Measurements from ENCODE around the gene LONP2. TPM values are rescaled to one million over a fixed set of nuclear protein-coding genes. Genes with fewer than 3 reads are reported as not detected.

Gene LONP2
- total RNA-seq, 2 experiments from 2014 or later: 77.2 to 81.0 TPM

- H3K4me3 ChIP-seq (ENCODE audit: low read length): no peak overlapping the region
- Mint-ChIP-seq H3K27ac (no peak overlapping the region), H3K36me3 (ENCODE audit: low read depth) (peaks cover 91% of the 10 kb centered on the region), H3K4me1 (ENCODE audit: low read depth) (peaks cover 11% of the 10 kb centered on the region), H3K4me3 (no peak overlapping the region), H3K9me3 (no peaks in the 10 kb centered on the region), H3K27me3 (no peaks in the 10 kb centered on the region)
- TF ChIP-seq CTCF (IDR thresholded peaks at IDR 0.05): no peak
- intact Hi-C loops (cut with DNase I, micrococcal nuclease): no loop called here
- ChIA-PET CTCF (no interaction called here), POLR2A (interaction anchor here (1.0 kb wide), 1 partner anchor 9 kb away, joined by 3 read pairs; no protein-coding TSS in a partner anchor)
- H3K36me3 ChIP-seq (ENCODE audit: insufficient read depth, low read length): peaks cover 72% of the 10 kb centered on the region
- no peaks in the 10 kb centered on the region for H3K27me3 ChIP-seq (ENCODE audit: control insufficient read depth in 1 of 2, insufficient read depth in 2 of 2, low read length in 2 of 2)
- H3K9me3 ChIP-seq (ENCODE audit: control insufficient read depth in 1 of 2, insufficient read depth in 1 of 2, low read length in 2 of 2): peaks cover 0 to 3% of the 10 kb centered on the region in 2 experiments
- DNase-seq: no peak
- no peak overlapping the region for H3K27ac ChIP-seq (ENCODE audit: low read depth in 1 of 2, low read length in 2 of 2)
- H3K4me1 ChIP-seq (ENCODE audit: insufficient read depth, low read length): no peaks in the 10 kb centered on the region
- ATAC-seq (ENCODE audit: poor library complexity): no peak
These were observed 17.5 kb downstream of the LONP2 start for GRCh38 chr16:48261569-48261968.

- H3K27me3 ChIP-seq (ENCODE audit: control insufficient read depth in 1 of 2, insufficient read depth in 2 of 2, low read length in 2 of 2): no peaks in the 10 kb centered on the region
- intact Hi-C loops (cut with DNase I, micrococcal nuclease): no loop called here
- no peak overlapping the region for H3K27ac Mint-ChIP-seq
- ChIA-PET POLR2A (interaction anchor here (0.6 kb wide), 2 partner anchors 17 to 329 kb away, joined by 3 read pairs; no protein-coding TSS in a partner anchor), CTCF (interaction anchor here (0.9 kb wide), 1 partner anchor 10 kb away, joined by 3 read pairs; no protein-coding TSS in a partner anchor)
- H3K4me1 Mint-ChIP-seq (ENCODE audit: low read depth): peaks cover 11% of the 10 kb centered on the region
- H3K27me3 Mint-ChIP-seq: no peaks in the 10 kb centered on the region
- no peak for TF ChIP-seq CTCF (IDR thresholded peaks at IDR 0.05)
- H3K27ac ChIP-seq (ENCODE audit: low read depth in 1 of 2, low read length in 2 of 2): no peak overlapping the region
- H3K4me3 ChIP-seq (ENCODE audit: low read length): no peak overlapping the region
- peaks cover 70% of the 10 kb centered on the region for H3K36me3 ChIP-seq (ENCODE audit: insufficient read depth, low read length)
- no peak overlapping the region for H3K4me3 Mint-ChIP-seq
- H3K9me3 Mint-ChIP-seq: no peaks in the 10 kb centered on the region
- no peak for ATAC-seq (ENCODE audit: poor library complexity)
- H3K4me1 ChIP-seq (ENCODE audit: insufficient read depth, low read length): no peaks in the 10 kb centered on the region
- DNase-seq: no peak
- peaks cover 92% of the 10 kb centered on the region for H3K36me3 Mint-ChIP-seq (ENCODE audit: low read depth)
- H3K9me3 ChIP-seq (ENCODE audit: control insufficient read depth in 1 of 2, insufficient read depth in 1 of 2, low read length in 2 of 2): peaks cover 0 to 3% of the 10 kb centered on the region in 2 experiments
These were observed 18.5 kb downstream of the LONP2 start for GRCh38 chr16:48262631-48263030.

- H3K4me3 Mint-ChIP-seq: no peak overlapping the region
- peaks cover 84% of the 10 kb centered on the region for H3K36me3 Mint-ChIP-seq (ENCODE audit: low read depth)
- peaks cover 7% of the 10 kb centered on the region for H3K4me1 Mint-ChIP-seq (ENCODE audit: low read depth)
- H3K27me3 ChIP-seq (ENCODE audit: control insufficient read depth in 1 of 2, insufficient read depth in 2 of 2, low read length in 2 of 2): no peaks in the 10 kb centered on the region
- no peak overlapping the region for H3K4me3 ChIP-seq (ENCODE audit: low read length)
- H3K27me3 Mint-ChIP-seq: no peaks in the 10 kb centered on the region
- H3K27ac Mint-ChIP-seq: no peak overlapping the region
- CTCF ChIA-PET: no interaction called here
- no peak for TF ChIP-seq CTCF (IDR thresholded peaks at IDR 0.05)
- POLR2A ChIA-PET: no interaction called here
- no peaks in the 10 kb centered on the region for H3K9me3 ChIP-seq (ENCODE audit: control insufficient read depth in 1 of 2, insufficient read depth in 1 of 2, low read length in 2 of 2)
- H3K36me3 ChIP-seq (ENCODE audit: insufficient read depth, low read length): peaks cover 58% of the 10 kb centered on the region
- no peak overlapping the region for H3K27ac ChIP-seq (ENCODE audit: low read depth in 1 of 2, low read length in 2 of 2)
- H3K9me3 Mint-ChIP-seq: no peaks in the 10 kb centered on the region
- ATAC-seq (ENCODE audit: poor library complexity): no peak
- intact Hi-C loops (cut with DNase I, micrococcal nuclease): no loop called here
- no peaks in the 10 kb centered on the region for H3K4me1 ChIP-seq (ENCODE audit: insufficient read depth, low read length)
- DNase-seq: no peak
These were observed 24.9 kb downstream of the LONP2 start for GRCh38 chr16:48269011-48269410.
